GM12875 (cell line): ENCODE measurements around the gene DGKI.

Source experiments
- H3K4me3 ChIP-seq: one replicate; pipeline ENCODE4 v1.5.1; 2011; ENCODE audit warnings: low read depth, low read length, control low read depth
- TF ChIP-seq, protein P1 (sequence below): IDR thresholded peaks from 2 replicates; pipeline ENCODE4 v1.5.1; 2011; ENCODE audit warnings: low read depth, mild to moderate bottlenecking, control low read depth, inconsistent platforms, low read length, moderate library complexity, borderline replicate concordance; ENCODE audit not compliant: insufficient read depth

Gene DGKI

DNA sequence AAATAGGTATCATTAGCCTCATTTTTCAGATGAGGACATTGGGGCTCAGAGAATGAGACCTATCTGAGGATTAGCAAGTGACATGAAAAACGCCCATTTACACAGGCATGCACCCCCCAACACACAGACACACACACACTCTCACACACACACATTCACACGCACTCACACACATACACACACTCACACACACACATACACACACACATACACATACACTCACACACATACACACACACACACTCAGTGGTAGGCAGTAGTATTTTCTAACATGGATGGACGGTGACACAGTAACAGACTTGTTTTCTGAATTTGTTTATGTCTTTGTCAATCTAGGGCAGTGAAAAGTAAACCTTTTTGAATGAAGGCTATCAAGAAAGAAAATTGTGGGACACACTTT is 21.3 kb downstream of the DGKI start:
- TF ChIP-seq, protein P1, sequence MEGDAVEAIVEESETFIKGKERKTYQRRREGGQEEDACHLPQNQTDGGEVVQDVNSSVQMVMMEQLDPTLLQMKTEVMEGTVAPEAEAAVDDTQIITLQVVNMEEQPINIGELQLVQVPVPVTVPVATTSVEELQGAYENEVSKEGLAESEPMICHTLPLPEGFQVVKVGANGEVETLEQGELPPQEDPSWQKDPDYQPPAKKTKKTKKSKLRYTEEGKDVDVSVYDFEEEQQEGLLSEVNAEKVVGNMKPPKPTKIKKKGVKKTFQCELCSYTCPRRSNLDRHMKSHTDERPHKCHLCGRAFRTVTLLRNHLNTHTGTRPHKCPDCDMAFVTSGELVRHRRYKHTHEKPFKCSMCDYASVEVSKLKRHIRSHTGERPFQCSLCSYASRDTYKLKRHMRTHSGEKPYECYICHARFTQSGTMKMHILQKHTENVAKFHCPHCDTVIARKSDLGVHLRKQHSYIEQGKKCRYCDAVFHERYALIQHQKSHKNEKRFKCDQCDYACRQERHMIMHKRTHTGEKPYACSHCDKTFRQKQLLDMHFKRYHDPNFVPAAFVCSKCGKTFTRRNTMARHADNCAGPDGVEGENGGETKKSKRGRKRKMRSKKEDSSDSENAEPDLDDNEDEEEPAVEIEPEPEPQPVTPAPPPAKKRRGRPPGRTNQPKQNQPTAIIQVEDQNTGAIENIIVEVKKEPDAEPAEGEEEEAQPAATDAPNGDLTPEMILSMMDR, result no peak
- H3K4me3 ChIP-seq, result no peak overlapping the region

DNA sequence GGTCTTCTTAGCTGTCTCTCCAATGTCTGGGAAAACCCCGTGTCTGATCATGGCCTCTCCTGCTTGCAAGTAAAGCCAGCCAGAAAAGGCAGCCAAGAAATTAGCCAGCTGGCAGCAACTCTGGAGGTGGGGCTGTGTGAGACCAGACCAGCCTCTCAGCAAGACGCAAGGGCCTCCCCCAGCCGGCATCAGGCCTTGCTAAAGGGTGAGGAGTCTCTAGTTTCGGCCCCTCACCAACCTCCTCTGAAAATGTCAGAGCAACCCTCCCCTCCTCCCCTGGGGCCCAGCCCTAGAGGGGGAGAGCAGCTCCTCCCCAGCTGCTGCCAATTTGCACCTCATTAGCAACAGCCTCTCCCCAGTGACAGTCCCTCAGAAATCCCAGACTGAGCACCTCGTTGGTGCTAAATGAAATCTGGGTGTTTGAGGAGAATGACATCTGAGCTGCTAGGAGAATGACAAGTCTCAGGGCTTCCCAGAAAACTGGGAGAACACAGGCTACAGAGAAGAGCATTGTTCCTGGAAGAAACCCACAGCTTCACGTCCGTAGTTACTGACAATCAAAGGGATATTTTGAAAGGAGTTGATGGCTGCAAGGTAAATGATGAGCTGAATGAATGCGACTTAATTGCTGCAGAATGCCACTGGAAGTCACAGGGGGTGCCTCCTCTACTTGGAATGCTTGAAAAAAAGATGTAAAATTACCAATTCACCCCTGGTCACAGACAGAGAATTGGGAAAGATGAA is 25.9 kb downstream of the DGKI start:
- H3K4me3 ChIP-seq, result no peak overlapping the region
- TF ChIP-seq, protein P1, result no peak

DNA sequence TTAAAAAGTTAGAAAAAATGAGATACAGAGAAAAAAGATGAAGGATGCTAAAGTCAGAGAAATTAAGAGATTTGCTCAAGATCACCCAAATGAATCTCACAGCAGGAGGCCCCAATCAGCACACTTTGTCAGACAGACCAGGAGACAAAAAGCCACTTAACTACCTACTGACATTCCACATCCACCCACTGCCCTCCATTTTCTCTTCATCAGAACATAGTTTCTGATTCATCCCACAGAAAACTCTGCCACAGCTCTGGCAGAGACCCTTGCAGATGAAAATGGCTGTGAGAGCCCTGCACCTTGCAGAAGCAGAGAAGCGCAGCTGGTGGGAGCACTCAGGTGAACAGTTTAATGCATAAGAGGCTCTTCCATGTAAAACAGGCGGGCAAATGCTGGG is 26.6 kb downstream of the DGKI start:
- H3K4me3 ChIP-seq, result no peak overlapping the region

DNA sequence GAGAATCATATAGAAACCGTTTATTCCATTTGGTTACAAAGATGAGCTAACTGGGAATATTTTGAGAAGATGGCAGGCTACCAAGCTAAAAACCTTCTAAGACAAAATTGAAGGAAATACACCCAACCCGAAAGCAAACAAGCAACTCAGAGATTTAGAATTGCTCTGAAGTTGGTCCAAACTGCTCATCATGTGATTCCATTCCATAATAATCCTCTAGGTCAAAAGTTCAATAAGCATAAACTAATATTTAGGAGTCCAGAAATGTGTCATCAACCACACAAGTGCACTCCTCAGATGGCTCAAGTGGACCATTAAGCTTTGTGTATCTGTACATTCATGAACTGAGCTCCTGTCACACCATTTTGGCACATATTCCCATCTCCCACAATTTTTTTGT is 28.7 kb downstream of the DGKI start:
- TF ChIP-seq, protein P1, result no peak
- H3K4me3 ChIP-seq, result no peak overlapping the region

More for the DNA sequence above, 26.6 kb downstream of the DGKI start:
- TF ChIP-seq, protein P1, result no peak

DNA sequence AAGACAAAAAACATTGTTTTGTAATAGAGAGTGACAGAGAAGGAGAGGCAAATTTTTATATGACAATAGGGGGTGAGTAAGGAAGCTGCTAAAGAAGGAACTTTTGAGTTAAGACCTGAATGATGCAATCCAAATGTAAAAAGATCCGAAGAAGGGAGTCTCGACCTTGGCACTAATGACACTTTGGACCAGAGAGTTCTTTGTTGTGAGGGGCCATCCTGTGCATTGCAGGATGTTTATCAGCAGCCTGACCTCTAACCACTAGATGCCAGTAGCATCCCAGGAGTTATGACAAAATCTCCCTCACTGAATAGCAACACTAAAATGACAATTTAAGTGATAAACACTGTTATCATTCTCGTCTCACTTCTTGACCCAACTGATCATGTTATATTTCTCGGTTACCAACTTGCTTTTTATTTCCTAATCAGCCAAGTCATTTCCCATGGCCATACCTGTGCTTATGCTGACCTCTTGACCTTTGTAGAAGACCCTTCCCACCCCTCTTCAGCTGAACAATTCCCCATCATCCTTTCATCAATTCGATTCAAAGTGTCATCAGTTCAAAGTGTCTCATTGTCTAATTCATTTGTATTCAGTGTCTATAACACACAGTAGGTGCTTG is 30.0 kb downstream of the DGKI start:
- TF ChIP-seq, protein P1, result no peak
- no peak overlapping the region for H3K4me3 ChIP-seq

DNA sequence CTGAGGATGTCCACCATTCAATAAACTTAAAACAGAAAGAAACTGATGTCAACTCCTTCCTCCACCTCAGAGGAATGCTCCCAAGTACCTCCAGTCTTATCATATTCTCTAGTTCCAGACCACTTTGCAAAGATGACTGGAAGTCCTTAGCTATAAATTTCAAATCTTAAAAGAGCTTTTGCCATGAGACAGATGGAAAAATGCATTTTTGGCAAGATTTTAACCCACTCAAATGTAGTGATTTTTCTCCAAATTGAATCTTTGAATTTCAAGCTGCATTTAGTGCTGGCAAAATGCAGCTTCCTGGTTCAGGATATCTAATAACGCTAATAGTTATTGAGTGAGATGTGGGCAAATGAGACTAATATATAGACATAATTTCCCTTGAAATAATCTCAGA is 33.2 kb downstream of the DGKI start:
- TF ChIP-seq, protein P1, result no peak
- no peak overlapping the region for H3K4me3 ChIP-seq

DNA sequence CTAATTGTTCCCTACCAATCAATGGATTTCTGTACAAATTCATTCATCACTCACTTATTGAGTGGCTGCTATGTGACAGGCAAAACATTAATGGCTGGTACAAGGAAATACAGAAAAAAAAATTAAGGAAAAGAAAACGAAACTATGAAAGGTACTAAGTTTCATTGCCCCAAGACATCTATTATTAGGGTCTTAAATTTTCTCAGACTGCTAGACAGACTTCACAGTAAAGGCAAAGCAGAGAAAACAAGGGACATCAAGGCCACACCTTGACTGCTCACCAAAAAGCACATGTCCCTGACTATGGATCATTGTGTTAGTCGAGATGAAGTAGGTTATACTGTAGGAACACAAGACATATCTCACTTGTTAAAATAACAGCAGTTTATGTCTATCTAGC is 36.5 kb downstream of the DGKI start:
- H3K4me3 ChIP-seq, result no peak overlapping the region
- TF ChIP-seq, protein P1, result no peak
